ENCODE measurements around the gene FZD1.

Gene FZD1

DNA sequence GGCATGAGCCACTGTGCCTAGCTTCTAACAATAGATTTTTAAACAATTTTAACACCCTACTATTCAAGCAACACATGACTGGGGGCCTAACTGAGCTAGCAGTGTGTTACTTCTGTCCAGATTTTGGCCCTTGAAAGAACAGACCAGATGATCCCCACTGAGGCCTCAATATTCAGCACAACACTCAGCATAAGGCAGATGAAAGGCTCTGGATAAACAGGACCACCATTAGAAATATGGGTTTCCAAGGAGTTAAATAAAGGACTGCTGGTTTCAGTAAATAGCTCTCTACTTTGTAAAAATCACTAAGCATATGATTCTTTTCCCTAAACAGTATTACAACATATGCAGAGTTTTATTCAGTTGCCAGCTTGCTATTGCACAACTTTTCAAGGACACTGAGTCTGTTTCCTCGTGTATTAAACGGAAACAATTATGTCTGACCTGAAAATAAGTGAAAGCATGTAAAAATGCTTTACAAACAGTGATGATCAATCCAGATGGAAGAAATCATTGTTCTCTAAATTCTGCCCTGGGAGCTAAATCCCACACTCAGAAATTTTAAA, 23.8 kb upstream of the FZD1 start:
- Histone ChIP-seq H3K4me2 (ENCODE audit: insufficient read depth, low read length) (no peak overlapping the region), H2AFZ (ENCODE audit: low read depth, low read length) (no peak overlapping the region), H3K79me2 (ENCODE audit: insufficient read depth, low read length) (no peaks in the 10 kb centered on the region), H3K9me3 (ENCODE audit: insufficient read depth, low read length, severe bottlenecking) (no peaks in the 10 kb centered on the region), H3K27me3 (ENCODE audit: insufficient read depth, low read length, poor library complexity) (peaks cover 7% of the 10 kb centered on the region), H4K20me1 (ENCODE audit: insufficient read depth, low read length) (no peaks in the 10 kb centered on the region), H3K9ac (ENCODE audit: low read depth, low read length) (no peak overlapping the region), H3K4me3 (ENCODE audit: low read depth in 1 of 2, low read length in 2 of 2) (no peak overlapping the region), H3K27ac (ENCODE audit: low read length) (no peak overlapping the region), H3K36me3 (ENCODE audit: insufficient read depth, low read length) (no peaks in the 10 kb centered on the region), H3K4me1 (ENCODE audit: insufficient read depth, low read length) (no peaks in the 10 kb centered on the region)
- TF ChIP-seq, protein P1, sequence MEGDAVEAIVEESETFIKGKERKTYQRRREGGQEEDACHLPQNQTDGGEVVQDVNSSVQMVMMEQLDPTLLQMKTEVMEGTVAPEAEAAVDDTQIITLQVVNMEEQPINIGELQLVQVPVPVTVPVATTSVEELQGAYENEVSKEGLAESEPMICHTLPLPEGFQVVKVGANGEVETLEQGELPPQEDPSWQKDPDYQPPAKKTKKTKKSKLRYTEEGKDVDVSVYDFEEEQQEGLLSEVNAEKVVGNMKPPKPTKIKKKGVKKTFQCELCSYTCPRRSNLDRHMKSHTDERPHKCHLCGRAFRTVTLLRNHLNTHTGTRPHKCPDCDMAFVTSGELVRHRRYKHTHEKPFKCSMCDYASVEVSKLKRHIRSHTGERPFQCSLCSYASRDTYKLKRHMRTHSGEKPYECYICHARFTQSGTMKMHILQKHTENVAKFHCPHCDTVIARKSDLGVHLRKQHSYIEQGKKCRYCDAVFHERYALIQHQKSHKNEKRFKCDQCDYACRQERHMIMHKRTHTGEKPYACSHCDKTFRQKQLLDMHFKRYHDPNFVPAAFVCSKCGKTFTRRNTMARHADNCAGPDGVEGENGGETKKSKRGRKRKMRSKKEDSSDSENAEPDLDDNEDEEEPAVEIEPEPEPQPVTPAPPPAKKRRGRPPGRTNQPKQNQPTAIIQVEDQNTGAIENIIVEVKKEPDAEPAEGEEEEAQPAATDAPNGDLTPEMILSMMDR (IDR thresholded peaks at IDR 0.05; ENCODE audit: borderline replicate concordance, extremely low read depth, low read length, poor library complexity, severe bottlenecking), result no peak
- no peak for TF ChIP-seq EZH2 (IDR thresholded peaks at IDR 0.05; ENCODE audit: borderline replicate concordance, low read depth, low read length, severe bottlenecking)
- no peak for DNase-seq
- ATAC-seq (ENCODE audit: insufficient read depth, low read depth), result no peak

DNA sequence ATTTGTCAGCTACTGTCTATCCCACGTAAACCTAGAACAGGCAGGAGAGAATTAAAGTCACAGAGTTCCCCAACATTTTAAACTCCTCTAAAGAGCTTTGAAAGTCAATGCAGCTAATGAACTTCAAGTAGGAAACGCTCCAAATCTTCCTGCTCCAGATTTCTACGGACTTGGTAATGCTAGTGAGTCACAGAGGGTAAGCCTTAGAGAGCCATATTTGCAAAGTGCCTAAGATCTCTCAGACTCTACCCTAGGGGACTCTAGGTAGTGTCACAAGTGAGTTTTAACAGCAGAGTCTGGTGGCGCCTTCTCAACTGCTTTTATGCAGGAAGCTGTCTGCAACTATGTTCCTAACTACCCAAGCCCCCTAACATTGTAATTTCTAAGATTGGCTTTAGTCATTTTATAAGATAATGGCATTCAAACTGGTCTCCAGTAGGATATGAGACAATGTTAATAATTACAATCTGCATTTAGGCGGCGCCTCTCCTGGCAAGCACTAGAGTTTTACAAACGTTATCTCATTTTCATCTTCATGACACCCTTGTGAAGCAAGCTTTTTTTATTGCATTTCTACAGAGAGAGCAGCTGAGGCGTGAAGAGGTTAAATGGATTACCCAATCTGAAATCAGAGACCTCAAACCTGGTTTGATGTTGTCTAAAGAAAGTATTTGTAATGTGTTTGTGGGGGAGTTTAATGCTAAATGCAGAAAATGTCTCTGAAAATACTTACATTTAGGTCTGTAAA, 22.0 kb upstream of the FZD1 start:
- H3K9ac ChIP-seq (ENCODE audit: low read depth, low read length), result no peak overlapping the region
- no peaks in the 10 kb centered on the region for H4K20me1 ChIP-seq (ENCODE audit: insufficient read depth, low read length)
- TF ChIP-seq, protein P1 (IDR thresholded peaks at IDR 0.05; ENCODE audit: borderline replicate concordance, extremely low read depth, low read length, poor library complexity, severe bottlenecking), result no peak
- no peak for TF ChIP-seq EZH2 (IDR thresholded peaks at IDR 0.05; ENCODE audit: borderline replicate concordance, low read depth, low read length, severe bottlenecking)
- H3K79me2 ChIP-seq (ENCODE audit: insufficient read depth, low read length), result no peaks in the 10 kb centered on the region
- no peaks in the 10 kb centered on the region for H3K36me3 ChIP-seq (ENCODE audit: insufficient read depth, low read length)
- H3K4me3 ChIP-seq (ENCODE audit: low read depth in 1 of 2, low read length in 2 of 2), result no peak overlapping the region
- ATAC-seq (ENCODE audit: insufficient read depth, low read depth) (no peak), DNase-seq (no peak)
- no peaks in the 10 kb centered on the region for H3K4me1 ChIP-seq (ENCODE audit: insufficient read depth, low read length)
- H3K27me3 ChIP-seq (ENCODE audit: insufficient read depth, low read length, poor library complexity), result no peaks in the 10 kb centered on the region
- no peaks in the 10 kb centered on the region for H3K9me3 ChIP-seq (ENCODE audit: insufficient read depth, low read length, severe bottlenecking)
- H3K27ac ChIP-seq (ENCODE audit: low read length), result no peak overlapping the region
- no peak overlapping the region for H3K4me2 ChIP-seq (ENCODE audit: insufficient read depth, low read length)
- no peak overlapping the region for H2AFZ ChIP-seq (ENCODE audit: low read depth, low read length)

DNA sequence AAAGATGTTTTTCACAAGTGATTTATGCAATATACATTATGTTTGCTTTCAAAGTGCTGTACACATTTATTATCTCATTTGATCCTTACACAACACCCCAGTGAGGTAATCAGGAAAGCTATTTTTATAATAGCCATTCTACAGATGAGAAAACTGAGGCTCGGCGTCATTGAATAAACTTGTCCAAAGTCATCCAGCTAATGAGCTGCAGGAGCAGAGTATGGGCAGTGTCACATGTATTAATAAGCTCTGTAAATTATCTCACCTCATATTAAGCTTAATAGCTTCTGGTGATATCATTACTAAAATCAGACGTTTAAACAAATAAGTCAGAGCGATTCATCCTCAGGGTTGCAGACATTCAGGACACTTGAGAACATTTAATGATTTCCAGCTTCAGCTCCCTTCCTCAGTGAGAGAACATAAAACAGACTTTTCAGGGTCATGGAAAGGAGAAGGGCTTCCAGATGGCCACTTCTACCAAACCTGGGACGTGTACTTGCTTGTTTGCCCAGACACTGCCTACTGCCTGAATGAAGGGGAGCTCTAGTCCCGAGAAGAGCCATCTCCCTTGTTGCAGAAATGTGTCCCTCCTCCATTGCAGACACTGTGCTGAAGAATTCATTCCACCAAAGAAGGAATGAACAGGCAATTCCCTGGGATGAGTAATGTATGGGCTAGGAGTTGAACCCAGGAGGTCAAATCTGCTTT, 20.5 kb upstream of the FZD1 start:
- DNase-seq (no peak), ATAC-seq (ENCODE audit: insufficient read depth, low read depth) (no peak)
- no peak for TF ChIP-seq EZH2 (IDR thresholded peaks at IDR 0.05; ENCODE audit: borderline replicate concordance, low read depth, low read length, severe bottlenecking)
- H3K4me2 ChIP-seq (ENCODE audit: insufficient read depth, low read length), result no peak overlapping the region
- no peak overlapping the region for H3K27ac ChIP-seq (ENCODE audit: low read length)
- peaks cover under 1% of the 10 kb centered on the region for H3K27me3 ChIP-seq (ENCODE audit: insufficient read depth, low read length, poor library complexity)
- H4K20me1 ChIP-seq (ENCODE audit: insufficient read depth, low read length), result no peaks in the 10 kb centered on the region
- no peaks in the 10 kb centered on the region for H3K79me2 ChIP-seq (ENCODE audit: insufficient read depth, low read length)
- no peaks in the 10 kb centered on the region for H3K9me3 ChIP-seq (ENCODE audit: insufficient read depth, low read length, severe bottlenecking)
- H2AFZ ChIP-seq (ENCODE audit: low read depth, low read length), result no peak overlapping the region
- H3K4me1 ChIP-seq (ENCODE audit: insufficient read depth, low read length), result no peaks in the 10 kb centered on the region
- no peak overlapping the region for H3K9ac ChIP-seq (ENCODE audit: low read depth, low read length)
- H3K4me3 ChIP-seq (ENCODE audit: low read depth in 1 of 2, low read length in 2 of 2), result no peak overlapping the region
- H3K36me3 ChIP-seq (ENCODE audit: insufficient read depth, low read length), result no peaks in the 10 kb centered on the region

DNA sequence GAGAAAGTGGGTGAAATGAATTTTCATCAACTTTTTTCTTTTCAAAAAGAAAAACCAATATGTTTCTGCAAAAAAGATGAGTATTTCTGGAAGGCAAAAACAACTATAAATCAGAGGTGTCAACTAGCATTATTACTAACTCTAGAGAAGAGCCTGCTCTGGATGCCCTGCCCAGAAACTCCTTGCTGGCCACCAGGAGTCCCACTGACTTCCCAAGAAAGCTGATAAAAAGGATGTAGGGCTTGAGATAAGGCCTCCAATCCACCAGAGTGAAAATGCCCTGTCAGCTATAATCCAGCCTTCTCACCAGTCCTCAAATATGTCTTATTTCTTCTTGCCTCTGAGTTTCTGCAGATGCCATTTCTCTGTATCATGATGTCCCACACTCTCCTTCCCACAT, 16.7 kb upstream of the FZD1 start:
- Histone ChIP-seq H3K4me2 (ENCODE audit: insufficient read depth, low read length) (no peak overlapping the region), H3K27ac (ENCODE audit: low read length) (no peak overlapping the region), H3K9me3 (ENCODE audit: insufficient read depth, low read length, severe bottlenecking) (no peaks in the 10 kb centered on the region), H2AFZ (ENCODE audit: low read depth, low read length) (no peak overlapping the region), H3K27me3 (ENCODE audit: insufficient read depth, low read length, poor library complexity) (peaks cover 4% of the 10 kb centered on the region), H3K4me1 (ENCODE audit: insufficient read depth, low read length) (no peaks in the 10 kb centered on the region), H3K9ac (ENCODE audit: low read depth, low read length) (no peak overlapping the region), H3K79me2 (ENCODE audit: insufficient read depth, low read length) (no peaks in the 10 kb centered on the region), H3K4me3 (ENCODE audit: low read depth in 1 of 2, low read length in 2 of 2) (no peak overlapping the region), H3K36me3 (ENCODE audit: insufficient read depth, low read length) (no peaks in the 10 kb centered on the region), H4K20me1 (ENCODE audit: insufficient read depth, low read length) (no peaks in the 10 kb centered on the region)
- TF ChIP-seq, protein P1 (IDR thresholded peaks at IDR 0.05; ENCODE audit: borderline replicate concordance, extremely low read depth, low read length, poor library complexity, severe bottlenecking), result no peak
- DNase-seq (no peak), ATAC-seq (ENCODE audit: insufficient read depth, low read depth) (no peak)
